A549 (cell line): Measurements from ENCODE around the gene ADAMTS2.

ENCODE experiments used
- CEBPB ChIP-seq, 2 experiments: fragments of >200 bp in 1 of 2; sonication (Bioruptor Twin) in 1 of 2; formaldehyde crosslinking in 1 of 2; IDR thresholded peaks; 2 replicates each; pipeline ENCODE4 v1.6.1; 2012 to 2016
- EHMT2 ChIP-seq: fragments of 200-600 bp; sonication (generic); IDR thresholded peaks from 2 replicates; pipeline ENCODE4 v1.6.1; 2016; ENCODE audit warnings: antibody characterized with exemption, low read depth, mild to moderate bottlenecking, moderate library complexity
- EP300 ChIP-seq, 2 experiments: fragments of >200 bp; sonication (Bioruptor Twin); formaldehyde crosslinking; IDR thresholded peaks; 2 replicates in 1 of 2; 3 replicates in 1 of 2; pipeline ENCODE4 v1.6.1; 2016 to 2017
- MAFK ChIP-seq: fragments of 450-650 bp; IDR thresholded peaks from 2 replicates; pipeline ENCODE4 v1.6.1; 2014; ENCODE audit not compliant: partially characterized antibody
- POLR2A ChIP-seq: IDR thresholded peaks from 2 replicates; pipeline ENCODE4 v1.6.1; 2012; ENCODE audit warnings: mild to moderate bottlenecking, low read length
- RAD21 ChIP-seq, 2 experiments: fragments of >200 bp in 1 of 2; sonication (Bioruptor Twin) in 1 of 2; formaldehyde crosslinking in 1 of 2; IDR thresholded peaks in 1 of 2; conservative IDR thresholded peaks in 1 of 2; 2 replicates in 1 of 2; 3 replicates in 1 of 2; pipeline ENCODE4 v1.6.1; 2012 to 2018; ENCODE audit warnings: inconsistent platforms in 1 of 2
- TF ChIP-seq, protein P1 (sequence below): fragments of >200 bp; sonication (Bioruptor Twin); formaldehyde crosslinking; IDR thresholded peaks from 3 replicates; pipeline ENCODE4 v1.5.1; 2016
- TF ChIP-seq, protein P2 (sequence below): fragments of 450-650 bp; IDR thresholded peaks from 2 replicates; pipeline ENCODE4 v1.6.1; 2014; ENCODE audit warnings: antibody characterized with exemption

DNA sequence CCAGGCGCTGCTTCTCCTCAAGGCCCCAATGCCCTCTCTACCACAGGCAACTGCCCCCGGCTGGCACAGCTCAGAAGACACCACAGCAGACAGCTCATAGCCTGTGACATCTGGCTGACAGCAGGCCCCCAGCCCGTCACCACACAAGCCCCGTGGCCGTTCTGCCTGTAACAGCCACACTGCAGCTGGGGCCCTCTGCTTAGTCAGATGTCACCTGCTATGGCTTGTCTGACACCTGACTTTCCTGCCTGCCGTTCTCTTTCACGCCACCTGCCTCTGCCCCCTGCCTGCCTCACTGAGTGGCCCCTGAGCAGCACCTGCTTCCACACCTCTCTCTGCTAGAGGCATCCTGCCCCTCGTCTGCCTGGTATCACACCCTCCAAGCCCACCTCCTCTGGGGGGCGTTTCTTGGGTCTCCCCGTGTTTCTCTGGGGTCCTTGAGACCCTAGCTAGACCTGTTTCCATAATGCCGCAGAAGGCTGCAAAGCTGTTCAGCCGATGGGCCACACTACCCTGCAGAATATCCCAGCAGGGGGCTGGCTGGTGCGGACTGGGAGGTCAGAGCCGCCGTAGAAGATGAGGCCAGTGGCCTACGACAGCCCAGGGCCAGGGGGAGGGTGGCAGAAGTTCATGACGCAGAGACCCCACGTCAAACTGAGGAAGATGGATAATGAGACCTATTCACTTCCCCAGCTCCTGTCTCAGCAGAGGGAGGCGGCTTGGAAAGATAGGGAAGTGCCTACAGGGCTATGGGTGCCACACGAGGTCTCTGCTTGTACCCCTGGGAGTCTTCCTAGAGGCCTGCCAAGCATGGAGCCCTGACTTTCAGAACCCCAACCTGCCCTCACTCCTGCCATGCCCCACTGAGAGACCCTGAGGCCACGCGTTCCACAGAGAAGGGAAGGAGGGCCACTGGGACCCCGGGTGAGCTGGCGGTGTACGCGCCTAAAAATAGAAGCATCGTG is 190.0 kb downstream of the ADAMTS2 start:
- TF ChIP-seq CEBPB (IDR thresholded peaks at IDR 0.05): no peak
- TF ChIP-seq, protein P1, sequence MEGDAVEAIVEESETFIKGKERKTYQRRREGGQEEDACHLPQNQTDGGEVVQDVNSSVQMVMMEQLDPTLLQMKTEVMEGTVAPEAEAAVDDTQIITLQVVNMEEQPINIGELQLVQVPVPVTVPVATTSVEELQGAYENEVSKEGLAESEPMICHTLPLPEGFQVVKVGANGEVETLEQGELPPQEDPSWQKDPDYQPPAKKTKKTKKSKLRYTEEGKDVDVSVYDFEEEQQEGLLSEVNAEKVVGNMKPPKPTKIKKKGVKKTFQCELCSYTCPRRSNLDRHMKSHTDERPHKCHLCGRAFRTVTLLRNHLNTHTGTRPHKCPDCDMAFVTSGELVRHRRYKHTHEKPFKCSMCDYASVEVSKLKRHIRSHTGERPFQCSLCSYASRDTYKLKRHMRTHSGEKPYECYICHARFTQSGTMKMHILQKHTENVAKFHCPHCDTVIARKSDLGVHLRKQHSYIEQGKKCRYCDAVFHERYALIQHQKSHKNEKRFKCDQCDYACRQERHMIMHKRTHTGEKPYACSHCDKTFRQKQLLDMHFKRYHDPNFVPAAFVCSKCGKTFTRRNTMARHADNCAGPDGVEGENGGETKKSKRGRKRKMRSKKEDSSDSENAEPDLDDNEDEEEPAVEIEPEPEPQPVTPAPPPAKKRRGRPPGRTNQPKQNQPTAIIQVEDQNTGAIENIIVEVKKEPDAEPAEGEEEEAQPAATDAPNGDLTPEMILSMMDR: no peak
- no peak for TF ChIP-seq POLR2A
- TF ChIP-seq, protein P2, sequence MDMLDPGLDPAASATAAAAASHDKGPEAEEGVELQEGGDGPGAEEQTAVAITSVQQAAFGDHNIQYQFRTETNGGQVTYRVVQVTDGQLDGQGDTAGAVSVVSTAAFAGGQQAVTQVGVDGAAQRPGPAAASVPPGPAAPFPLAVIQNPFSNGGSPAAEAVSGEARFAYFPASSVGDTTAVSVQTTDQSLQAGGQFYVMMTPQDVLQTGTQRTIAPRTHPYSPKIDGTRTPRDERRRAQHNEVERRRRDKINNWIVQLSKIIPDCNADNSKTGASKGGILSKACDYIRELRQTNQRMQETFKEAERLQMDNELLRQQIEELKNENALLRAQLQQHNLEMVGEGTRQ: no peak
- no peak for TF ChIP-seq EHMT2
- no peak for TF ChIP-seq MAFK
- TF ChIP-seq RAD21 (conservative IDR thresholded peaks at IDR 0.05 in 1 of 2, IDR thresholded peaks at IDR 0.05 in 1 of 2): no peak
- TF ChIP-seq EP300 (IDR thresholded peaks at IDR 0.05): no peak
